ENCODE data around the gene GLDN.

GLDN gene

DNA sequence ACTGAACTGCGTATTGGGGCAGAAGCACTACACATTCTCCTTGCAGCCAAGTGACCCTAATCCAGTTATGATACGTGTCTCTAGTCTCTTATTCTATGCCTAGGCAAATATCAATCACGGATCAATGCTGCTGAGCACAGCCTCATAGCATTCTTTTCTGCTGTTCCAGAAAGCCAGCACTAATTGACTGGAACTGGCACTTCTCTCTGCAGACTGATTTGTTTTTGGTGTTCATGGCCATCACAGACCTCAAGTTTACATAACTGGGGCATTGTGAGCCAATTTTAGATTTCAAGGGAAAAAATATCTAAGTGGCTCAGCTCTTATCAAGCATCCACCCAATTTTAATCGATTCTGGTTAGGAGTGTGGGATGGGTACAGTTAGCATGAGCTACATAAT is 37.9 kb downstream of the GLDN start:
- TF ChIP-seq, protein P1, sequence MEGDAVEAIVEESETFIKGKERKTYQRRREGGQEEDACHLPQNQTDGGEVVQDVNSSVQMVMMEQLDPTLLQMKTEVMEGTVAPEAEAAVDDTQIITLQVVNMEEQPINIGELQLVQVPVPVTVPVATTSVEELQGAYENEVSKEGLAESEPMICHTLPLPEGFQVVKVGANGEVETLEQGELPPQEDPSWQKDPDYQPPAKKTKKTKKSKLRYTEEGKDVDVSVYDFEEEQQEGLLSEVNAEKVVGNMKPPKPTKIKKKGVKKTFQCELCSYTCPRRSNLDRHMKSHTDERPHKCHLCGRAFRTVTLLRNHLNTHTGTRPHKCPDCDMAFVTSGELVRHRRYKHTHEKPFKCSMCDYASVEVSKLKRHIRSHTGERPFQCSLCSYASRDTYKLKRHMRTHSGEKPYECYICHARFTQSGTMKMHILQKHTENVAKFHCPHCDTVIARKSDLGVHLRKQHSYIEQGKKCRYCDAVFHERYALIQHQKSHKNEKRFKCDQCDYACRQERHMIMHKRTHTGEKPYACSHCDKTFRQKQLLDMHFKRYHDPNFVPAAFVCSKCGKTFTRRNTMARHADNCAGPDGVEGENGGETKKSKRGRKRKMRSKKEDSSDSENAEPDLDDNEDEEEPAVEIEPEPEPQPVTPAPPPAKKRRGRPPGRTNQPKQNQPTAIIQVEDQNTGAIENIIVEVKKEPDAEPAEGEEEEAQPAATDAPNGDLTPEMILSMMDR (IDR thresholded peaks at IDR 0.05; ENCODE audit: borderline replicate concordance, control extremely low read depth, extremely low read depth, insufficient read depth, missing control alignments), result no peak
- no peak for DNase-seq (ENCODE audit: low spot score)
- in situ Hi-C loops (cut with MboI; ENCODE audit: low sequenced_read_pairs, unreplicated experiment), result loop anchor here (25.0 kb wide), 1 partner anchor 92 kb away; no protein-coding TSS in a partner anchor

GRCh38 chr15:51380999-51381806 is 39.7 kb downstream of the GLDN start:
- TF ChIP-seq, protein P1 (IDR thresholded peaks at IDR 0.05; ENCODE audit: borderline replicate concordance, control extremely low read depth, extremely low read depth, insufficient read depth, missing control alignments), result peak; percentile 77
- peak; percentile 80 for DNase-seq (ENCODE audit: low spot score)
- in situ Hi-C loops (cut with MboI; ENCODE audit: low sequenced_read_pairs, unreplicated experiment), result loop anchor here (10.0 to 25.0 kb wide), 2 partner anchors 94 to 216 kb away; no protein-coding TSS in a partner anchor

DNA sequence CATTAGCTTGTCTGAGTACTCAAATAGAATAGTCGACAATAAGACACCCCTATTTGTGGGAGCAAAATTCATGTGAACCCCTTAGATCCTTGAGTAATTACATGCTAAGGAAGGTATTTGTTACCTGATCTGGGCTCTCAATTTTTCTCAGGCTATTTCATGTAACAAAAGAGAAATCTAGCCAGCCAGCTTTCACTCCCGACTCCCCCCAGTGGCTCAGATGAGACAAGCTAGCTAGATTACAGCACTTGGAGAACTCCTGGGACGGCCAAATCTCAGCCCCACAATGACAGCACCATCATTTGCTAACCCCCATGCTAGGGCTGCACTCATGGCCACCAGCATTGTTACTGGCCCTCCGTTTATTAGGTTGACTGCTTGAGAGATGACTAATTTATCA is 41.3 kb downstream of the GLDN start:
- DNase-seq (ENCODE audit: low spot score), result peak; percentile 58
- in situ Hi-C loops (cut with MboI; ENCODE audit: low sequenced_read_pairs, unreplicated experiment), result loop anchor here (10.0 to 25.0 kb wide), 2 partner anchors 95 to 218 kb away; no protein-coding TSS in a partner anchor
- TF ChIP-seq, protein P1 (IDR thresholded peaks at IDR 0.05; ENCODE audit: borderline replicate concordance, control extremely low read depth, extremely low read depth, insufficient read depth, missing control alignments), result peak; percentile 34

GRCh38 chr15:51386029-51386428 is 44.6 kb downstream of the GLDN start:
- peak; percentile 26 for DNase-seq (ENCODE audit: low spot score)
- in situ Hi-C loops (cut with MboI; ENCODE audit: low sequenced_read_pairs, unreplicated experiment), result loop anchor here (10.0 to 25.0 kb wide), 2 partner anchors 99 to 221 kb away; no protein-coding TSS in a partner anchor

DNA sequence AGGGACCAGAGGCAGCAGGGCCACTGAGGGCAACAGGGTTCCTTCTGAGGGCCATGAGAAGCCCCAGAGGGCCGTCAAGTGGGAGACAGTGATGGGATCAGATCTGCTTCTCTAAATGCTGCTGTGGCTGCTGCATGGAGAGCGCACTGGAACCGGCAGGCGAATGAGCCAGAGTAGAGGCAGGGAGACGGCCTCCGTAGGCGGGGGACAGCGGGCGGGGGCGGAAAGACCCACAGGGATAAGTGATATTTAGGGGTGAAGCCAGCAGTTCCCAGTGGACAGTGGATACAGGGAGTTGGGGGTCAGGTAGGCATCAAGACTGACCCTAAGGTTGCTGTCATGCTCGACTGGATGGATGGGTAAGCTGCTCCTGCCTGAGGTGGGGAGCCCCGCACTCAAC is 45.0 kb downstream of the GLDN start:
- in situ Hi-C loops (cut with MboI; ENCODE audit: low sequenced_read_pairs, unreplicated experiment), result loop anchor here (10.0 to 25.0 kb wide), 2 partner anchors 99 to 222 kb away; no protein-coding TSS in a partner anchor
- TF ChIP-seq, protein P1 (IDR thresholded peaks at IDR 0.05; ENCODE audit: borderline replicate concordance, control extremely low read depth, extremely low read depth, insufficient read depth, missing control alignments), result no peak
- DNase-seq (ENCODE audit: low spot score), result no peak

More at GRCh38 chr15:51386029-51386428, 44.6 kb downstream of the GLDN start:
- TF ChIP-seq, protein P1 (IDR thresholded peaks at IDR 0.05; ENCODE audit: borderline replicate concordance, control extremely low read depth, extremely low read depth, insufficient read depth, missing control alignments), result no peak

DNA sequence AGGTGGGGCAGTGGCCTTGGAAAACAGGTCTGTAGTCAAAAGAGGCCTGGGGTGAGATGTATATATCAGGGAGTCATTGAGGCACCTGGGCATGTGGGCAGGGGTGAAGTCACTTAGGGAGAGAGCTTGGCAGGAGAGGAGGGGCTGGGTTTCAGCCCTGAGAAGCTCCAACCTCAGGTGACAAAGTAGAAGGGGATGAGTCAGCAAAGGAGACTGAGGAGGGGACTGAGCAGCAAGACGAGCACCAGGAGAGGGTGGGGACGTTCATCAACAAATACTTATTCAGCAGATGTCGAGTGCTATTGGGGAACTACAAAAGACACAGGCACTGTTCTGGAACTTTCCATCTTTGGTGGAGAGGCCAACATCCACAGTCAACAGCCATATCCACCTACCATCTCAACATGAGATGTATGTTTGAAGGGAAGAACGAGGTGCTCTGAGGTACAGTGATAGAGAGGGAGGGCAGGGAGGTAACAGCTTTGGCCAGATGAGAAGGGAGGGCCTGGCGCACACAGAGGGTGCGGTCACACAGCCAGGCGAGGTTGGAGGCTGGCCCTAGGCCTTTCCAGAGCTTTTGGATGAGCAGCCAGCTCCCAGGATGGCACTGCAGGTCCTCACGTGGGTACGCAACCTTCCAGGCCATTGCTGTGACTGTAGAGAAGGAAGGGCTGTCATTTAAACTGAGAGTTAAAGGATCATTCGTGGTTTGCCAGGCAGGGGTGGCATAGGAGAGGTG is 45.7 kb downstream of the GLDN start:
- DNase-seq (ENCODE audit: low spot score), result no peak
- TF ChIP-seq, protein P1 (IDR thresholded peaks at IDR 0.05; ENCODE audit: borderline replicate concordance, control extremely low read depth, extremely low read depth, insufficient read depth, missing control alignments), result no peak
- in situ Hi-C loops (cut with MboI; ENCODE audit: low sequenced_read_pairs, unreplicated experiment), result loop anchor here (10.0 to 25.0 kb wide), 2 partner anchors 100 to 222 kb away; no protein-coding TSS in a partner anchor
